NB4 (cell line): ENCODE results near the gene FHOD1.

ENCODE experiments used
- CTCF ChIP-seq: IDR thresholded peaks from one replicate; pipeline ENCODE4 v1.5.1; 2012; ENCODE audit warnings: low read depth, low read length
- MYC ChIP-seq: IDR thresholded peaks from 2 replicates; pipeline ENCODE4 v1.6.1; 2011; ENCODE audit warnings: low read depth, low read length
- POLR2A ChIP-seq: IDR thresholded peaks from 2 replicates; pipeline ENCODE4 v1.6.1; 2011; ENCODE audit warnings: mild to moderate bottlenecking; ENCODE audit not compliant: insufficient read length; ENCODE audit errors: extremely low read depth
- TF ChIP-seq, protein P1 (sequence below): IDR thresholded peaks from 2 replicates; pipeline ENCODE4 v1.6.1; 2011; ENCODE audit warnings: low read depth, low read length

GRCh38 chr16:67212766-67213165 is 34.5 kb downstream of the FHOD1 start:
- TF ChIP-seq, protein P1, sequence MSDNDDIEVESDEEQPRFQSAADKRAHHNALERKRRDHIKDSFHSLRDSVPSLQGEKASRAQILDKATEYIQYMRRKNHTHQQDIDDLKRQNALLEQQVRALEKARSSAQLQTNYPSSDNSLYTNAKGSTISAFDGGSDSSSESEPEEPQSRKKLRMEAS = no peak
- TF ChIP-seq POLR2A = no peak
- TF ChIP-seq CTCF = no peak
- no peak for TF ChIP-seq MYC
